WTC11 (cell line): ENCODE data around the gene CLDN22. TPM values are rescaled to one million over a fixed set of nuclear protein-coding genes. Genes with fewer than 3 reads are reported as not detected.

ENCODE experiments used
- ATAC-seq: fragments of 200-7000 bp; cut with Tn5 transposase; 2 replicates; pipeline ENCODE4 v1.10.0; 2021; ENCODE audit warnings: mild to moderate bottlenecking, moderate library complexity
- CTCF ChIA-PET: fragments of 300-600 bp; sonication (Branson Sonifier 250); formaldehyde crosslinking; loops from one replicate; lab custom pipeline; 2021; ENCODE audit warnings: antibody characterized with exemption; lab: Charles Lee
- POLR2A ChIA-PET: fragments of 350-600 bp; sonication (Branson Sonifier 250); formaldehyde crosslinking; loops from one replicate; lab custom pipeline; 2021; ENCODE audit warnings: antibody characterized with exemption; lab: Charles Lee
- DNase-seq: peaks from one replicate; pipeline ENCODE4 v3.0.0; 2021; ENCODE audit warnings: low spot score
- H3K27ac Mint-ChIP-seq: 2 replicates; pipeline ENCODE4 v1.8.0; 2021; ENCODE audit warnings: mixed read lengths
- H3K27me3 Mint-ChIP-seq: 2 replicates; pipeline ENCODE4 v1.8.0; 2021; ENCODE audit warnings: low read depth, mild to moderate bottlenecking, moderate library complexity, mixed read lengths
- H3K36me3 Mint-ChIP-seq: 2 replicates; pipeline ENCODE4 v1.8.0; 2021; ENCODE audit warnings: mixed read lengths
- H3K4me1 Mint-ChIP-seq: 2 replicates; pipeline ENCODE4 v1.8.0; 2022; ENCODE audit warnings: mixed read lengths
- H3K4me3 Mint-ChIP-seq: 2 replicates; pipeline ENCODE4 v1.8.0; 2021; ENCODE audit warnings: mild to moderate bottlenecking, moderate library complexity, mixed read lengths
- H3K9me3 Mint-ChIP-seq: 2 replicates; pipeline ENCODE4 v1.8.0; 2021; ENCODE audit warnings: mixed read lengths
- AFF4 ChIP-seq: sonication (generic); formaldehyde crosslinking; IDR thresholded peaks from 2 replicates; pipeline ENCODE4 v1.8.1; 2023; ENCODE audit warnings: mild to moderate bottlenecking, missing genetic modification reagents, borderline replicate concordance
- ATF3 ChIP-seq: sonication (generic); formaldehyde crosslinking; conservative IDR thresholded peaks from 2 replicates; pipeline ENCODE4 v1.8.1; 2022; ENCODE audit warnings: mild to moderate bottlenecking, missing genetic modification reagents
- ATF6 ChIP-seq: sonication (generic); formaldehyde crosslinking; IDR thresholded peaks from 2 replicates; pipeline ENCODE4 v1.8.1; 2023; ENCODE audit warnings: mild to moderate bottlenecking, missing genetic modification reagents
- EMX1 ChIP-seq: fragments of 250-450 bp; sonication (Bioruptor Pico); IDR thresholded peaks from 2 replicates; pipeline ENCODE4 v1.8.0; 2021; ENCODE audit warnings: mild to moderate bottlenecking
- ESRRA ChIP-seq: sonication (generic); formaldehyde crosslinking; IDR thresholded peaks from 2 replicates; pipeline ENCODE4 v1.8.1; 2022; ENCODE audit warnings: mild to moderate bottlenecking, missing genetic modification reagents, borderline replicate concordance
- FOXP1 ChIP-seq: sonication (generic); formaldehyde crosslinking; IDR thresholded peaks from 2 replicates; pipeline ENCODE4 v1.8.0; 2022; ENCODE audit warnings: missing genetic modification reagents, mild to moderate bottlenecking, moderate library complexity, borderline replicate concordance
- JUN ChIP-seq: sonication (generic); formaldehyde crosslinking; IDR thresholded peaks from 2 replicates; pipeline ENCODE4 v1.8.0; 2023; ENCODE audit warnings: mild to moderate bottlenecking, missing genetic modification reagents
- NR1H2 ChIP-seq: sonication (generic); formaldehyde crosslinking; IDR thresholded peaks from 2 replicates; pipeline ENCODE4 v1.9.0; 2021; ENCODE audit warnings: mild to moderate bottlenecking, moderate library complexity, missing genetic modification reagents
- NR2C2 ChIP-seq: sonication (generic); formaldehyde crosslinking; IDR thresholded peaks from 2 replicates; pipeline ENCODE4 v1.8.0; 2022; ENCODE audit warnings: mild to moderate bottlenecking, missing genetic modification reagents
- RORB ChIP-seq: fragments of 250-450 bp; sonication (Bioruptor Pico); IDR thresholded peaks from 2 replicates; pipeline ENCODE4 v1.9.0; 2021; ENCODE audit warnings: mild to moderate bottlenecking
- SMAD3 ChIP-seq: sonication (generic); formaldehyde crosslinking; IDR thresholded peaks from 2 replicates; pipeline ENCODE4 v1.8.0; 2022; ENCODE audit warnings: missing genetic modification reagents, mild to moderate bottlenecking, borderline replicate concordance
- SMAD4 ChIP-seq: sonication (generic); formaldehyde crosslinking; IDR thresholded peaks from 2 replicates; pipeline ENCODE4 v1.8.0; 2022; ENCODE audit warnings: mild to moderate bottlenecking, missing genetic modification reagents
- TEAD4 ChIP-seq: sonication (generic); formaldehyde crosslinking; IDR thresholded peaks from 2 replicates; pipeline ENCODE4 v1.8.0; 2022; ENCODE audit warnings: mild to moderate bottlenecking, missing genetic modification reagents
- USF1 ChIP-seq: sonication (generic); formaldehyde crosslinking; IDR thresholded peaks from 2 replicates; pipeline ENCODE4 v1.8.0; 2022; ENCODE audit warnings: mild to moderate bottlenecking, missing genetic modification reagents
- ZMAT4 ChIP-seq: fragments of 250-450 bp; sonication (Bioruptor Pico); IDR thresholded peaks from 2 replicates; pipeline ENCODE4 v1.9.0; 2021; ENCODE audit warnings: mild to moderate bottlenecking
- ZNF317 ChIP-seq: sonication (generic); formaldehyde crosslinking; IDR thresholded peaks from 2 replicates; pipeline ENCODE4 v1.8.1; 2023; ENCODE audit warnings: low read depth, mild to moderate bottlenecking, moderate library complexity, missing genetic modification reagents, borderline replicate concordance
- ZNF512 ChIP-seq: sonication (generic); formaldehyde crosslinking; IDR thresholded peaks from 2 replicates; pipeline ENCODE4 v1.8.1; 2022; ENCODE audit warnings: missing genetic modification reagents, borderline replicate concordance
- ZNF532 ChIP-seq: fragments of 250-450 bp; sonication (Bioruptor Pico); IDR thresholded peaks from 2 replicates; pipeline ENCODE4 v1.9.0; 2021; ENCODE audit warnings: mild to moderate bottlenecking, borderline replicate concordance
- ZNF671 ChIP-seq: fragments of 250-450 bp; sonication (Bioruptor Pico); IDR thresholded peaks from 2 replicates; pipeline ENCODE4 v1.8.0; 2021; ENCODE audit warnings: mild to moderate bottlenecking
- ZSCAN18 ChIP-seq: fragments of 250-450 bp; sonication (Bioruptor Pico); IDR thresholded peaks from 2 replicates; pipeline ENCODE4 v2.1.2; 2022; ENCODE audit warnings: mild to moderate bottlenecking, moderate library complexity
- total RNA-seq: library from RNA; stranded (reverse); gene quantifications from 3 replicates; pipeline ENCODE4 v1.2.3, GENCODE V29; 2021

CLDN22 gene
- total RNA-seq, 1 experiment from 2014 or later, result not detected

GRCh38 chr4:183284258-183284785, 35.8 kb downstream of the CLDN22 start:
- no peak for TF ChIP-seq TEAD4 (CRISPR knock-in tag)
- no peak for TF ChIP-seq USF1
- no peak for TF ChIP-seq JUN (CRISPR knock-in tag)
- no peak for TF ChIP-seq AFF4 (CRISPR knock-in tag)
- TF ChIP-seq ATF3 (CRISPR knock-in tag), result no peak
- no peak for TF ChIP-seq ATF6 (CRISPR knock-in tag)
- no peak for TF ChIP-seq SMAD4 (CRISPR knock-in tag)
- TF ChIP-seq EMX1 (CRISPR knock-in tag), result no peak
- TF ChIP-seq ZNF671 (CRISPR knock-in tag), result no peak
- TF ChIP-seq ESRRA (CRISPR knock-in tag), result no peak
- TF ChIP-seq SMAD3 (CRISPR knock-in tag), result no peak
- TF ChIP-seq ZNF317, result no peak
- no peak for TF ChIP-seq ZNF532 (CRISPR knock-in tag)
- H3K9me3 Mint-ChIP-seq, result no peaks in the 10 kb centered on the region
- H3K27ac Mint-ChIP-seq, result no peak overlapping the region
- ChIA-PET CTCF (no interaction called here), POLR2A (no interaction called here)
- no peaks in the 10 kb centered on the region for H3K27me3 Mint-ChIP-seq
- ATAC-seq (no peak), DNase-seq (no peak)
- peaks cover 76% of the 10 kb centered on the region for H3K36me3 Mint-ChIP-seq
- H3K4me3 Mint-ChIP-seq, result no peak overlapping the region
- no peaks in the 10 kb centered on the region for H3K4me1 Mint-ChIP-seq

- no peaks in the 10 kb centered on the region for H3K27me3 Mint-ChIP-seq
- no peak overlapping the region for H3K4me3 Mint-ChIP-seq
- no peak for DNase-seq
- CTCF ChIA-PET, result interaction anchor here (1.2 kb wide), 1 partner anchor 14 kb away, joined by 3 read pairs; no protein-coding TSS in a partner anchor
- peaks cover 30% of the 10 kb centered on the region for H3K9me3 Mint-ChIP-seq
- no peak overlapping the region for H3K27ac Mint-ChIP-seq
- ATAC-seq, result no peak
- H3K4me1 Mint-ChIP-seq, result no peaks in the 10 kb centered on the region
- POLR2A ChIA-PET, result no interaction called here
- peaks cover 64% of the 10 kb centered on the region for H3K36me3 Mint-ChIP-seq
- TF ChIP-seq JUN (CRISPR knock-in tag), result no peak
- TF ChIP-seq ZSCAN18, result no peak
- no peak for TF ChIP-seq NR2C2 (CRISPR knock-in tag)
- TF ChIP-seq RORB (CRISPR knock-in tag), result no peak
- TF ChIP-seq NR1H2 (CRISPR knock-in tag), result no peak
- no peak for TF ChIP-seq FOXP1 (CRISPR knock-in tag)
- no peak for TF ChIP-seq ZMAT4
- no peak for TF ChIP-seq SMAD3 (CRISPR knock-in tag)
- no peak for TF ChIP-seq ZNF512 (CRISPR knock-in tag)
Observed at GRCh38 chr4:183276106-183276505, 44.0 kb downstream of the CLDN22 start.
